MCF 10A (cell line): ENCODE results near the gene MAN1A1. TPM values are rescaled to one million over a fixed set of nuclear protein-coding genes. Genes with fewer than 3 reads are reported as not detected.
A peak's percentile ranks its signal among the peaks of the same experiment; 100 is the strongest.

Experiments
- BruUV-seq: library from RNA; stranded (reverse); fragments of 400-500 nt; replicated peaks from 2 replicates; lab custom pipeline; 2021; lab: Mats Ljungman, UMichigan
- CTCF ChIA-PET: fragments of 300-600 bp; sonication (Branson Sonifier 250); formaldehyde crosslinking; extraction: SDS; loops from one replicate; lab custom pipeline; 2021; ENCODE audit warnings: antibody characterized with exemption, inconsistent platforms; lab: Yijun Ruan, JAX
- POLR2A ChIA-PET: fragments of 300-600, 350-650 bp; sonication (Branson Sonifier 250); formaldehyde crosslinking; extraction: SDS; loops from one replicate; lab custom pipeline; 2020; ENCODE audit warnings: antibody characterized with exemption, inconsistent platforms; lab: Yijun Ruan, JAX
- DNase-seq: peaks from one replicate; pipeline ENCODE4 v3.0.0-alpha.2; 2018; ENCODE audit not compliant: unreplicated experiment
- H3K27ac Mint-ChIP-seq: one replicate; pipeline ENCODE4 v1.8.0; 2022; ENCODE audit warnings: mild to moderate bottlenecking, low read depth, mixed read lengths; ENCODE audit not compliant: unreplicated experiment
- H3K27me3 Mint-ChIP-seq: one replicate; pipeline ENCODE4 v1.8.0; 2022; ENCODE audit warnings: mixed read lengths; ENCODE audit not compliant: insufficient read depth, unreplicated experiment
- H3K36me3 Mint-ChIP-seq: one replicate; pipeline ENCODE4 v1.8.0; 2022; ENCODE audit warnings: mild to moderate bottlenecking, moderate library complexity, mixed read lengths; ENCODE audit not compliant: insufficient read depth, unreplicated experiment
- H3K4me1 Mint-ChIP-seq: one replicate; pipeline ENCODE4 v1.8.0; 2022; ENCODE audit warnings: mixed read lengths; ENCODE audit not compliant: insufficient read depth, unreplicated experiment
- H3K4me3 Mint-ChIP-seq: one replicate; pipeline ENCODE4 v1.8.0; 2022; ENCODE audit warnings: mild to moderate bottlenecking, moderate library complexity, mixed read lengths; ENCODE audit not compliant: unreplicated experiment
- H3K9me3 Mint-ChIP-seq: one replicate; pipeline ENCODE4 v1.8.0; 2022; ENCODE audit warnings: mixed read lengths; ENCODE audit not compliant: unreplicated experiment
- intact Hi-C: fragments of 100-400 bp; cut with micrococcal nuclease; formaldehyde crosslinking; loops from 2 replicates; pipeline ENCODE4 v1.14.1; 2022
- total RNA-seq: library from RNA; stranded (reverse); gene quantifications from 2 replicates; pipeline ENCODE4 v1.2.3, GENCODE V29; 2022
- TF ChIP-seq, protein P1 (sequence below): fragments of 200-600 bp; IDR thresholded peaks from one replicate; pipeline ENCODE4 v1.8.0; 2022; ENCODE audit warnings: antibody characterized with exemption, mild to moderate bottlenecking; ENCODE audit not compliant: unreplicated experiment

Gene MAN1A1
- total RNA-seq, 1 experiment from 2014 or later = 1.3 TPM

DNA sequence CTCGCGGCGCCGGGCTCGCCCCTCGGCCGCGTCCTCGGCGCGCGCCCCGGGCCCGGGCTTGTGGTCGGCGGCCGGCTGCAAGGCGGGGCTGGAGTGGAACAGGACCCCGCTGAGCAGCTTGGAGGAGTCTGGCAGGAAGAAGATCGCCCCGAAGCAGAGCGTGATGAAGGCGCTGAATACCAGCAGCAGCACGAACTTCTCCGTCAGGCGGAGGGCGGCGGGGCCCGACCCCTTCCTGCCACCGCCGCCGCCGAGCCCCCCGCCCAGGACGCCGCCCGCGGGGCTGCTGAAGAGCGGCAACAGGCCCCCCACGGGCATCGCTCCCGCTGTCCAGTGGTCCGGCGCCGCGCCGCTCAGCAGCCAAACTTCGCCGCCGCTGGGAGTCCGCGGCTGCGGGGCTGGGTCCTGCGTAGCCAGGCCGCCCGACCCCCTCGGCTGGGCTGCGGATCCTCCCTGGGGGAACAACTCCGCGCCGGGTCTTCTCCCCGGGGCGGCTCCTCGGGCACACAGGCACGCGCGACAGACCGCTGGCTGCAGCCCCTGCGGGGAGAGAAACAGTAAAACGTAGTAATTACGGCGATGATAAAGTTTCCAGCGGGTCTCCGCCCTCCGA lies 707 bp downstream of the MAN1A1 start:
- Mint-ChIP-seq H3K27ac (no peak overlapping the region), H3K27me3 (no peaks in the 10 kb centered on the region), H3K4me1 (peaks cover 7% of the 10 kb centered on the region), H3K4me3 (peak overlapping the region; percentile 71), H3K9me3 (no peaks in the 10 kb centered on the region), H3K36me3 (no peaks in the 10 kb centered on the region)
- intact Hi-C loops = loop anchor here (5.0 kb wide), 1 partner anchor 387 kb away; no protein-coding TSS in a partner anchor
- ChIA-PET CTCF (interaction anchor here (1.0 to 6.0 kb wide), 3 partner anchors 15 to 390 kb away, joined by 4 to 24 read pairs (median 21); no protein-coding TSS in a partner anchor), POLR2A (no interaction called here)
- TF ChIP-seq, protein P1, sequence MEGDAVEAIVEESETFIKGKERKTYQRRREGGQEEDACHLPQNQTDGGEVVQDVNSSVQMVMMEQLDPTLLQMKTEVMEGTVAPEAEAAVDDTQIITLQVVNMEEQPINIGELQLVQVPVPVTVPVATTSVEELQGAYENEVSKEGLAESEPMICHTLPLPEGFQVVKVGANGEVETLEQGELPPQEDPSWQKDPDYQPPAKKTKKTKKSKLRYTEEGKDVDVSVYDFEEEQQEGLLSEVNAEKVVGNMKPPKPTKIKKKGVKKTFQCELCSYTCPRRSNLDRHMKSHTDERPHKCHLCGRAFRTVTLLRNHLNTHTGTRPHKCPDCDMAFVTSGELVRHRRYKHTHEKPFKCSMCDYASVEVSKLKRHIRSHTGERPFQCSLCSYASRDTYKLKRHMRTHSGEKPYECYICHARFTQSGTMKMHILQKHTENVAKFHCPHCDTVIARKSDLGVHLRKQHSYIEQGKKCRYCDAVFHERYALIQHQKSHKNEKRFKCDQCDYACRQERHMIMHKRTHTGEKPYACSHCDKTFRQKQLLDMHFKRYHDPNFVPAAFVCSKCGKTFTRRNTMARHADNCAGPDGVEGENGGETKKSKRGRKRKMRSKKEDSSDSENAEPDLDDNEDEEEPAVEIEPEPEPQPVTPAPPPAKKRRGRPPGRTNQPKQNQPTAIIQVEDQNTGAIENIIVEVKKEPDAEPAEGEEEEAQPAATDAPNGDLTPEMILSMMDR = no peak
- DNase-seq = no peak
- BruUV-seq = no TSS peak

DNA sequence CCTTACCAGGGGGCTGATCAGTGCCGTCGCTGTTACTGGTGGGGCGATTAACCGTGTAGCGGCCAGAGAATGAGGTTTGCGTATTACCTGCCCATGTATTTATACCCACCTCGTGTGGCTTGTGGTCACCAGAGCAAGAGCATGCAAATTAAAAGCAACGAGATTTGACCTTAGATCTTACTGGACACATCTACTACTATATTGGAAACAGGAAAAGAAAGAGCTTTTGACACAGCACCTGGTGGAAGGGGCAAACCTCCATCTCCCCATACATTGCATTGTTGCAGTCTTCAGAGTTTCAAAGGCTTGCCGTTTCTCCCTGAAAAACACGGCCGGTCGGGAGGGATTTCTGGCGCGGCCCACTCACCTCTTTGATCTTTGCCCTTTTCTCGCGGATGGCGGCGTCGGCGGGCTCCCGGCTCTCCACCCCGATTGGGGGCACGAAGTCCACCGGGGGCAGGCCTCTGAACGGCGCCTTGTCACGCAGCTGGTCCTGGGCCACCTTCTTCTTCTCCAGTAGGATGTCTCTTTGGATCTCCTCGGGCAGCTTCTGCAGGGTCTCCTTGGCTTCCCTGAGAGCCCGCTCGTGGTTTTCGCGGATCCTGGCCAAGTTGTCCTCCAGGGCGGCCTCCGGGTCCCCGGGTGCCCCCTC lies 1.3 kb downstream of the MAN1A1 start:
- intact Hi-C loops = loop anchor here (5.0 kb wide), 1 partner anchor 386 kb away; no protein-coding TSS in a partner anchor
- Mint-ChIP-seq H3K9me3 (no peaks in the 10 kb centered on the region), H3K27me3 (no peaks in the 10 kb centered on the region), H3K4me1 (peaks cover 7% of the 10 kb centered on the region), H3K36me3 (no peaks in the 10 kb centered on the region), H3K4me3 (peak overlapping the region; percentile 40), H3K27ac (no peak overlapping the region)
- no TSS peak for BruUV-seq
- ChIA-PET POLR2A (interaction anchor here (1.8 kb wide), 1 partner anchor 10 kb away, joined by 5 read pairs; no protein-coding TSS in a partner anchor), CTCF (interaction anchor here (0.6 to 6.0 kb wide), 8 partner anchors 12 to 1795 kb away, joined by 3 to 24 read pairs (median 5); no protein-coding TSS in a partner anchor)
- TF ChIP-seq, protein P1 = no peak
- DNase-seq = no peak

DNA sequence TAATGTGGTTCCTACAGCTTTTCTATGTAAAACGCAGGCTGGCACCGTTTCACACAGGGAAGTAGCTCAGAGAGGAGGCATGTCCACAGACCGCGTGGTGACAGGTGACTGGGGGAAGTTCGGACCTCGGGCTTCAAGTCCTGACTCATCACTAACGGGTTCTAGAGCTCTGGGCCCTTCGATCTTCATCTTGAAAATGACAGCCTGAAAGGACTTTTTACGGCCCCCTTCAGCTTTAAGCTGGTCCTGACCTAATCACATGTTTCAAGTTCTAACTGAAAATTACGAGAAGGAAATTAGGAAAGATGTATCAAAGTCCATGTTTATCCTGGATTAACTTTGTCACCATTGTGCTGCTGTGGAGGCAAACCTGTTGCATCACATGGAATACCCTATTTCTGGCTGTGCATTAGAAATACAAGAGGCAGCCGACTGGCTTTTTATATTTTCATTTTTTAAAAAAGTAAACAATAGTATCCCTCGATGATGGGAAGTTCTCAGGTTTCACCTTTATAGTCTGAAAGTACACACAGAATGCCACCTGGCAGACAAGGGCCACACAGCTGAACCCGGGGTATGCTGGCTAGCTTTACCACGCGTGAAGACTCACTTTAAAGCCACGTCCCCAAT lies 2.0 kb downstream of the MAN1A1 start:
- POLR2A ChIA-PET = interaction anchor here (1.8 to 1.9 kb wide), 2 partner anchors 9 to 13 kb away, joined by 5 to 6 read pairs; no protein-coding TSS in a partner anchor
- peak overlapping the region; percentile 40 for H3K4me3 Mint-ChIP-seq
- peaks cover 7% of the 10 kb centered on the region for H3K4me1 Mint-ChIP-seq
- no peaks in the 10 kb centered on the region for H3K27me3 Mint-ChIP-seq
- TF ChIP-seq, protein P1 = no peak
- H3K36me3 Mint-ChIP-seq = no peaks in the 10 kb centered on the region
- no peak overlapping the region for H3K27ac Mint-ChIP-seq
- DNase-seq = no peak
- intact Hi-C loops = loop anchor here (5.0 kb wide), 1 partner anchor 385 kb away; no protein-coding TSS in a partner anchor
- CTCF ChIA-PET = interaction anchor here (0.6 to 6.0 kb wide), 9 partner anchors 11 to 1796 kb away, joined by 3 to 24 read pairs (median 4); no protein-coding TSS in a partner anchor
- no peaks in the 10 kb centered on the region for H3K9me3 Mint-ChIP-seq
- TSS peak; percentile 32 for BruUV-seq
